Activated CD4-positive, alpha-beta T cell treated with anti-CD3 and anti-CD28 coated beads, Interleukin-2, amount 50 U/mL, for 4 hours (primary cell): ENCODE measurements around the gene MAP2K3.

Source experiments
- DNase-seq, 2 experiments: peaks; one replicate each; pipeline ENCODE4 v3.0.0-alpha.2; 2020

MAP2K3 gene

DNA sequence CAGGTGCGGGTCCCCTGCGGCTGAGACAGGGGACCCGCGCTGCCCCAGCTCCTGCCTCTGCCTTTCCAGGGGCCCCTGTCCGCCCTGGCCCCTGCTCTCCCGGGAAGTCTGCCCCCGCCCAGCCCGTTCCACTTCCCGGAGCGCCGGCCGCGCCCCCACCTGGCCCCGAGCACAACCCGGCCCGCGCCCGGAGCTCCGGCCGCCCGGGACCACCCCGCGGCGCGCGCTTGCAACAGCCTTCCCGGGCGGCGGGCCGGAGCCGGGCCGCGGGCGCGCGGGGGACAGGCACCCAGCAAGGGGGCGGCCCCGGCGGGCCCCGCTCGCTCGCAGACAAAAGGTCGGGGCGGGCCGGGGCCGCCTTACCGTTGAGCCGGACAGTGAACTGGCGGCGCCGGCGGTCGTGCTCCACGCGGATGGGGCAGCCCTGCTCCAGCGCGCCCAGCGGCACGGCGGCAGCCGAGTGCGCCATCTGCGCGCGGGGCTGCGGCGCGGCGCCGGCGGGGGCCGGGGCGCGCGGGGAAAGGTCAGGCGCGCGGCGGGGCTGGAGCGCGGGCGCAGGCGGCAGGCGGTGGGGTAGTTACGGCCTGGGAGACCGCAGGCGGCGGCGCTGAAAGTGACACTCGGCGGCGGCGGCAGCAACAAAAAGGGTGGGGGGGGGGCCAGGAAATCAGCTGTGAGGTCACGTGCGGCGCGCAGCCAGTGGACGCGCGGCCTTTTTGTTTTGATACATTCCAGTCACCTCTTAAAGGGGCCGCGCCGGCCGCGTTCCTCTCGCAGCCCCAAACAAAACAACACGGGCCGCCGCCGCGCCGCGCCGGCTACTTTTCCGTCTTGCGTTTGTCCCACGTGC lies 31.5 kb upstream of the MAP2K3 start, which contains the start of gene NATD1:
NATD1 (minus strand) TSS at position 615 of the 850 bp plus-strand sequence; CDS start at position 469, 146 bp downstream.
- peak; percentile 65 to 66 for DNase-seq

DNA sequence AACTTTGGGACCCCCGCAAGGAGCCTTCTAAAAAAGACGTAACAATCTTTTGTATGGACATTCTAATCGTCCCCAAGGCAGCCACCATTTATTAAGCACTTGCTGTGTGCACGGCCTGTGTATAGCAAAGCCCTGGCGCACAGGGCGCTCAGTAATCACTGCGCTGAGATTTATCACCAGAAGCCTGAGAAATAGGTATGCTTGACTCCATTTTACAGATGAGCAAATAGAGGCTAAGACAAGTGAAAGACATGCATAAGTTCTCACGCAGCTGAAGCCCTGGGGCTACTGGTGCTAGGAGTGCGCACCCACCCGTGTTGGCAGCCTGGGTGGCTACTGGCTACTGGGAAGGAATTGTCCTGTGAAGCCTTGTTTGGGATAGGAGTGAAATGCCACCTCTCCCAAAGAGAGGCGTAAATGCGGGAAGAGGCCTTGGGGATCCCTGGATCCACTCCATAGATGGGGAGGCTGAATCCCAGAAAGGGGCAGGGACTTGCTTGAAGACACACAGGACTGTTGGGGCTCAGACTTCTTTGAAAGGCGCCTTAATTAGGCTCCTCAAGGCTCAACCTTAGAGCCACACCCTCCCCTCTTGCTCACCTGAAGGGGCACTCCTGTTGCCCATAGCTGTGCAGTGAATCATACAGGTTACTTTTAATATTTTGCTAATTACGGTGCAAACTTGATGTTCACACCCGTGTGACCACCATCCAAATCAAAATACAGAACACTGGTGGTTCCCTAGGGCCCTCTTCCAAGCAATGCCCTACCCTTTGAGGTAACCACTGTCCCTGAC lies 30.7 kb upstream of the MAP2K3 start:
- no peak for DNase-seq

DNA sequence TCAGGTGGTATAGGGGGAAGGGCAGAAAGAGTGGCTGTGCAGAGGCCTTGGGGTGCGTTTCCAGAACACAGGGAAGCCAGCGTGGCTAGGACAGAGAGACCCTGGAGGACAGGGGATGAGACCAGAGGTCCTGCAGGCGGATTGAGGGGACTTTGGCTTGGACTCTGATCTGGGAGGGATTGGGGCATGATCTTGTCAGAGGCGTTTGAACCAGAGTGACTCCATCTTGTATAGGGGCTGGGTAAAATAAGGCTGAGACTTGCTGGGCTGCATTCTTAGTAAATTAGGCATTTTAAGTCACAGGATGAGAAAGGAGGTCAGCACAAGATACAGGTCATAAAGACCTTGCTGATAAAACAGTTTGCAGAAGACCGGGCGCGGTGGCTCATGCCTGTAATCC lies 25.9 kb upstream of the MAP2K3 start:
- DNase-seq, result no peak

DNA sequence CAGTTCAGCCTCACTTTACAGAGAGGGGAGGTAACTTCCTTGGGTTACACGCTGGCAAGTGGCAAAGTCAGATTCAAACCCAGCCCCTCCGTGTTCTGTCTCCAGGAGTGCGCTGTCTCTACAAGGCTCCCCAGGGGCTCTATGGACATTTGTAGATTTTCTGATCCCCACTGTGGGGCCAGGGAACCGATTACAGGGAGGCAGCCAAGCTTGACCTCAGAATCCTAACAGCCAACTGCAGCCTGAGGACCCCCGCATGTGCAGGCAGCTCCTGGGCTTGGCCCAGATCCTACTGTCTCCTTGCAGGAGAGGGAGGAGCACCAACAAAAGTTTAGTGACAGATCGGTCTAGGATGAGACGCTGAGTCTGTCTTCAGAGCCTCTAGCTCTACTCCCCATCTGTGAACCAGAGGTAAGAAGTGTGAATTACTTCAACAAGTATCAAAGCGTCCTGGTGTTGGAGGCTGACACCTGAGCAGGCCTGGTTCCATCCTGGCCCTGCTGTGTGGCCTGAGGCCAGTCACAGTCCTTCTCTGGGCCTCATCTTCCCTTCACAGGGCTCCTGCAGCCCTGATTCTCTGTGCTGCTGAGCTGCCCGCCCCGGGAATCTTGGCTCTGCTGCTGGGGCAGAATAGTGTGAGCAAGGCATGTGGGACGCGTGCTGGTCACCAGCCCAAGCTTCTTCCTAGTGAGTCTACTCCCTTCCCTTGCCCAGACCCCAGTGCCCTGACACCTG lies 22.1 kb upstream of the MAP2K3 start:
- no peak for DNase-seq

DNA sequence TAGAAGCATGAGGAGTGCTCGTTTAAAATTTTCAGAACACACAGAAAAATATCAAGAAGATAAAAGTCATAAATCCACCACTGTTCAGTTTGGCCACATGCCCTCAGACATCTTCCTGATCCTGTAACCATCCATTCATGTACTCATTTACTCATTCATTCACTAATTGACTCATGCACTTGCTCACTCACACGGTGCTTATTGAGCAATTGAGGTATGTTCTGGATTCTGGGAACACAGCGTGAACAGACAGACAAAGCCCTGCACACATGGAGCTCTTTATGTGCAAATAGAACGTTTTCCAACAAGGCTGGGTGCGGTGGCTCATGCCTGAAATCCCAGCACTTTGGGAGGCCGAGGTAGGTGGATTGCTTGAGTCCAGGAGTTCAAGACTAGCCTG lies 21.1 kb upstream of the MAP2K3 start:
- no peak for DNase-seq

DNA sequence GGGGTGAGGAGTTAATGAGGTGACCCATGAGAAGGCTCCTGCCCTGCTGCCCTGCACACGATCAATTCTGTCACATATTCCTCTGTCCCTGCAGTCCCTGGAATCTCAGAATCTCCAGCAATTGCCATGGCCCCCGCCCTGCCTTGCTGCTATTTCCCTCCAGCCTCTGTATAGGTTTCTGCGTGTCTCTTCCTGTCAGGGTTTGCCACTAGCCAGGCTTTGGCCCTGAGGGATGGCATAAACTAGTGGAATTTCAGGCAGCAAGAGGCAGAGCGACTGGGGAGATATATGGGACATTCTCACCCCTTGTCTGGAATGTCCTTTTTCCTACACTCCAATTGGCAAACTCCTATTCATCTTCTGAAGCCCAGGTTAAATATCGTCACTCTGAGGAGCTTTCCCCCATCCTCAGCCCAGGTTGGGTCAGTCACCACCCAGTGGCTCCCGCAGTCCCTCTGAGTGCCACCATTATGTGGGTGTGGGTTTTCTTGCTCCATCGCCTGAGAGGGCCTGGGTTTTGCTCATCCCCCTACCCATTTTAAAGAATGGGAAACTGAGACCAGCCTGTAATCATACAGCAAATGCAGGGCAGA lies 15.8 kb upstream of the MAP2K3 start:
- DNase-seq, result no peak

DNA sequence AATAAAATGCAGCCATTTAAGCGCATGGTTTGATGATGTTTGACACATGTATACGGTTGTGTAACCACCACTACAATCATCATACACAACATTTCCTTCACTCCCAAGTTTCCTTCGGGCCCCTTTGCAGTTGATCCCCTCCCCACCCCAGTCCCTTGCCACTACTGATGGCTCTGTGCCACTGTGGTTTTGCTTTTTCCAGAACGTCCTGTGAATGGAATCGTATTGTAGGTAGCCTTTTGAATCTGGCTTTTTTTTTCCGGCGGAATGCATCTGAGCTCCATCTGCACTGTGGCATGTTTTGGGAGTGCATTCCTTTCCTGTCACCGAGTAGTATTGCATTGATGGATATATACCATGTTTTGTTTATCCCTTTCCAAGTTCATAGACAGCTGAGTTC lies 15.1 kb upstream of the MAP2K3 start:
- DNase-seq, result no peak

DNA sequence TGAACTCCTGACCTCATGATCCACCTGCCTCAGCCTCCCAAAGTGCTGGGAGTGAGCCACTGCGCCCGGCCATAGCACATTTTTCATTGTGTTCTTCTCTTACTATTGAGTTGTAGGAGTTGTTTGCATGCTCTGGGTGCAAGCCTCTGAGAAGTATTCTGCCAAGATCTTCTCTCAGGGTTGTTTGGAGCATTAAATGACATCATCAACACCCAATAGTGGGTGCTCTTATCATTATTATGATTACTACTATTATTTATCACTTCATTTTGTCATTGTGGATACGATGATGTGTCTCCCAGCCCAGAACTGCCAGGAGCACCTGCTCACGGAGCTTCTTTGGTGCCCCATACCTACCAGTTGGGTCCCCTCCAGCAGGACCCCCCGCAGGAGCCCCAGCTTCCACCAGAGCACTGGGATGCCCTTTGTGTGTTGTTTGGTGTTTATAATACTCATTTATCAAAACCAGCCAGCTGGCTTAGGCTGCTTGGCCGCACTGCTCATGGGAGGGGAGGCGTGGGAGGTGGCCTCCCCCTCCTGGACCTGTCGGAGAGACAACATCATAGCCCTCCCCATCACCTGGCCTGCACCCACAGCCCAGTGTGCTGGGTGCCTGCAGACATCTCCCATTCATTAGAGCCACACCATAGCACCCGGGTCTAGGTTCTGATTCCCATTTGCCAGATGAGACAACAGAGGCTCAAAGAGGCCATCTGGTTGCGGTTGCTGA lies 12.9 kb upstream of the MAP2K3 start:
- no peak for DNase-seq

DNA sequence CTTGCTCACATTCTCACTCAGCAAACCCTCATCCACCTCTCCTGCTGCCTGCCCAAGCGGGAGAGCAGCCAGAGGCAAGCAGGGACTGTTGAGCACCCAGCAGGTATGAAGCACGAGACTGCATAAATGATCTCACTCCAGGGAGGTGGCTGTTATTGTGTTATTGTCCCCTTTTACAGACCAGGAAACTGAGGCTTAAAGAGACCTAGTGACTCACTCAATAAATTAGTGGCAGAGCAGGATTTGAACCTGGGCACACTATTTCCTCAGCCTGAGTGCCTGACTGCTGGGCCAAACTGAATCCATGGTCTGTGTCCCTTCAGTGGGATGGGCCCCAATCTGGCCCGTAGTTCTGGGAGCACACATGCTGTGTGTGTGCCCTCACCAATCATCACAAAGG lies 12.3 kb upstream of the MAP2K3 start:
- no peak for DNase-seq

DNA sequence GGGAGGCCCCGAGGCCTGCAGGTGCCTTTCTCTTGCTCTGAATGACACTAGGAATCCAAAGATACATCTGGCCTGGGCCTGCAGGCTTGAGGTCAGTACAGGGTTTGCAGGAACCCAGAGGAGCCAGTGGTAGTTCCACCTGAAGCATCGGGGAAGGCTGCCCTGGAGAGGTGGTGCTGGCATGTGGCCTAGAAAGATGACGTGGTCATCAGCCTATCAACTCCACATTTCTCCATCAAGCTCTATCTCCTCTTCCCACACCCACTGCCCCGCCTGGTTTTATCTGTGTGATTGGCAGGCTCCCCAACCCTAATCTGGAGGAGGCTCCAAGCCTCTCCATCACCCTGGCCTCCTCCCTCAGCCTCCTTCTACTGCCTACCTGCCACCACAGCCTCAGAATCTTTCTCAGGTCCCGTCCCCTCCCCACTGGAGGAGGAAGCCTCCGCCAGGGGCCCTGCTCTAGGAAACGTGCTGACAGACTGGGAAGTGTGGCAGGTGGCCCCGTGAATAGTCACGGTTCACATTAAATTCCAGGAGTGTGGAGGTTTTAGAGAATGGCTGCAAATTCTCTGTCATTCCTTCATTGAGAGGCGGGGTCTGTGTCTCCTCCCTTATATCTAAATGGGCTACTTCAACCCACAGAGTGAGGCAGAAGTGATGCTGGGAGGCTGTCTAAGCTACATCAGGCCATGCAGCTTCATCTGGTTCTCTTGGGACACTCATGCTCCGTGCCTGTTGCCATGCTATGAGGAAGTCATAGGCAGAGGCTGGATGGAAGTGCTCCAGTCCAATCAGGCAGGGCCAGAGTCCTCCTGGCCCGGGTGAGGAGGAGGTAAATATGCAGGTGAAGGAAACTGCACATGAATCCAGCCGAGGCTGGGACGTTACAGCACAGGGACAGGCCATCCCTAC lies 11.4 kb upstream of the MAP2K3 start:
- DNase-seq, result no peak

DNA sequence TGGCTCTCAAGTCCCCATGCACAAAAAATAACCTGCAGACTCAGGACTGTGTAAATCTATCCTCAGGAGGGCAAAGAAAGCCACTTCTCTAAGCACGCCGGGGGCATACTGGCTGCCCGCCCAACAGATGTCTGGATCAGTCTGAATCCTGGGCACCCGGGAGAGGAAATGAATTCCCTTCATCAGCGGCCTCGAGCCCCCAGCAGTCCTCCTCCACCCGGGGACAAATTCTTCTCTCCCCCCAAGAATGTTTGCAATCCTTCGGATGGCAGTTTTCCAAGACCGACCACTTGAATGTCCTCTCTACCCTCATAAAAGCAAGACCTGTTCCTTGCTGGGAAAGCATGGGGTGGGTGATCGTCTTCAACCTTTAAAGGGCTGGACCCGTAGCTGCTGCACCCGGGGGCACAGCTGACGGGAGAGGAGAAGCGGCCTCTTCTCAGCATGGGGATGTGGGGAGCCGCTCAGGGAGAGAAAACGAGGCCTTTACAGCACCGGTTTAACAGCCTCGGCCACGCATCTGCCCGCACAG lies 9.4 kb upstream of the MAP2K3 start:
- no peak for DNase-seq

DNA sequence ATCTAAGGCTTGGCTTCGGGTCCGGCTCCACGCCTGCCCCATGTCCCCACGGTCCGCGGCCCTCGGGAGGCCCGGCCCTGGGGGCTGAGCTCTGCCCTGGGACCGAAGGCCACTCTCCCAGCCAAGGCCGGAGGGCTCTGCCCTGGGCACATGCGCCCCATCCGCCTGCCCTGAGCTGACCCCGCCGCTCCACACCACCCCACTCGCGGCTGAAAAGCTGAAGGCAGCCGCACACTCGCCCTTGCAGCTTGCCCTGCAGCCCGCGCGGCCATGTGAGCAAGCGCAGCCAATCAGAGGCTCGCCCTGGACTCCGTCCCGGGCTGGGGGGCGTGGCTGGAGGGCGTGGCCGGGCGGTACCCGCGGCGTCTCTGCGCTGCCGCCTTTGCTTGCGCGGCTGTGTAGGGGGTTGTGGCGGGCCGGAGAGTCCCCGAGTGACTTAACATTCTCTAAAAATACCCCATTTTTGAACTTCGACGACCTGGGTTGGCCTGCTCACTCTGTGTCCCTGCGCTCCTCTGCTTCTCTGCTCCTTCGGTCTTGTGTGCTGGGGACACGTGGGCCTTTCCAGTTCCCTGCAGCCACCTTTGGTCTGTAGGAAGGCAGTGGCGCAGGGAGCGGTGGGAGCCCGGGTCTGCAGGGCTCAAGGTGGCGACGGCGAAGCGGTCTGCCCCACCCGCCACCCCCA lies 8.8 kb upstream of the MAP2K3 start:
- DNase-seq, result peak; percentile 94

DNA sequence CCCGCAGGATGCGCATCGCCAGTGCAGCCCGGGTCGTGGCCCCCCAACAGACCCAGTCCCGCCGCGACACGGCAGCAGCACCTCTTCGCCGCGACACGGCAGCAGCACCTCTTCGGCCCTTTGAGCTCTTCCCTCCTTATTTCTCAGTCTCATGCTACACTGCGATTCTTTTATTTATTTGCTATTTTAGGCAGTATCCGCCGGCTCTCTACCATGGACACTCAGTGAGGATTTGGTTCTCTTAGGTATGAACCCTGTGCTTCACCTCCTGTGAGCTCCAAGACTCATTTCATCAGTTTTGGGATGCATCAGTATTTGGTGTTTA lies 8.3 kb upstream of the MAP2K3 start:
- DNase-seq, result no peak

DNA sequence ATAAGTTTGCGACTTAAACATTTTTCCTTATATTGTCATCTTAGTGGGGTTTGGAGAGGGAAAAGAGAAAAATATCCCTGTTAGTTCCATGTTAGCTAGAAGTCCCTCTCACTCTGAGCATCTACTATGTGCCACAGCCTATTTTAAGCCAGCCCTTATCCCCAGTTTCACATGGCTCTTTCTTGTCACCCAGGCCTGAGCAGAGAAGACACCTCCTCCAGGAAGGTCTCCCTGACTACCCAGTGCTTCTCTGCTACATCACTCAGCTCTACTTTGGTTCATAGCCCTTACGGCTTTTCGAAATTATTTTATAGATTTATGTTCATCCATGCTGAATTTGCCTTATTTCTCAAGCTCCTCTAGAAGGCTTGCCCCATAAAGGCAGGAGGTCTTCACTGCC lies 7.2 kb upstream of the MAP2K3 start:
- DNase-seq, result no peak

DNA sequence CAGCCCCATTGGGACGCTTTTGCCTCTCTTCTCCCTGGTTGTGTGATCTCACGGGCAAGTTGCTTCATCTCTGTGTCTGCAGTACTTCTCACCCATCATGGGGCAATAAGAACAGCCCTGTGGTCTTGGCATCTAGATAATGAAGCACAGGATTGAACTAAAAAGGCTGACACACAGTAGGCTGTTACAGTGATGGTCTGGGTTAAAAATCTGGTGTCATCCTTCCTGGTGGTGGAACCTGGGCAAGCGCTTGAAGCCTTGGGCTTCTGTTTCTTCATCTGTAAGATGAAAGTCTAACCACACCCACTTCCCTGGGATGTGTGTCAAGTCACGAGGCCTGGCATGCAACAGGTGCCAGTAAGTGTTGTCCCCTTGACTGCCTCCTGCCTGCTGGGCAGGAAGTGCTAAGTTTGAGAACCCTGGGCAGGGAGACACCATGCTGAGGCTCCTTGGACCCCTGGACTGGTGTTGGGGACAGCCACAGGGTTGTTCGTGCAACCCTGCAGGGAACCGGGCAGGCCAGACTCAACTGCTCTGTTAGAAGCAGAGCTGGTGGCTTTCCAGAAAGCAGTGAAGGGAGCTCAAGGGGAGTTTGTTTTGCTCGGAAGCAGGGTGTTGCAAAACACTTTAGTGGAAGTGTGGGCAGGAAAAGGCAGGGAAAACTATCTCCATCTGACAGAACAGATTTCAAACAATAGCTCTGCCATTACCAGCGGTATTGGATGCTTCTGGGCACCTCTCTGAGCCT lies 5.9 kb upstream of the MAP2K3 start:
- no peak for DNase-seq

DNA sequence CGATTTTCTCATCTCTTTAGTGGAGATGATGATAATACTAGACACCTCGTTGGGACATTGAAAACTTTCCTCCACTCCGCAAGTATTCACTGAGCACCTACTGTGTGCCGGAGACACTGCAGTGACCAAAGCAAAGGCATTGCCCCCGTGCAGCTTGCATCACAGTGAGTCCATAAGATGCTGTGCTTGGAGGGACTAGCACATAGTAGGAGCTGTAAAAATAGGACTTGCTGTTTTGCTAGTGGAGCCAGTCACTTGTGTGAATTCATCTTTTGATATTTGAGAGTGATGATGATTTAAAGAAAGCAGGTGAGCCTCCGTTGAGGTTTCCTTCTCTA lies 5.3 kb upstream of the MAP2K3 start:
- no peak for DNase-seq

DNA sequence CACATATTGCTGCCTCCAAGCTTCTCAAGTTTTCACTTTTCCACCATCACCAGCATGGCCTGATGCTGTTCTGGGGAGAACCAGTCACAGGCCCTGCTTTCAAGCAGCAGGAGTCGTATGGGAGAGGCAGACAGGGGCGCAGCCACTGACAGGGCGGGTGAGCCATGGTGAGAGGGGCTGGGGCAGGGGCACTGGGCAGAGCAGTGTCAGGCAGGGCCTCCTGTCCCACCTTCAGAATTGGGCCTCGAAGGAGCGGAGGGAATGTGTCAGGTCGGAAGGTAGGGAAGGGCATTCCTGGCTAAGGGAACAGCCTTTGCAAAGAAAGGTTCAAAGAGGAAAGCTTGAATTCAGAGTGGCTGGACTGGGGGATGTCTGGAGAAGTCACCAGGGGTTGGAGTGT lies 4.9 kb upstream of the MAP2K3 start:
- no peak for DNase-seq

DNA sequence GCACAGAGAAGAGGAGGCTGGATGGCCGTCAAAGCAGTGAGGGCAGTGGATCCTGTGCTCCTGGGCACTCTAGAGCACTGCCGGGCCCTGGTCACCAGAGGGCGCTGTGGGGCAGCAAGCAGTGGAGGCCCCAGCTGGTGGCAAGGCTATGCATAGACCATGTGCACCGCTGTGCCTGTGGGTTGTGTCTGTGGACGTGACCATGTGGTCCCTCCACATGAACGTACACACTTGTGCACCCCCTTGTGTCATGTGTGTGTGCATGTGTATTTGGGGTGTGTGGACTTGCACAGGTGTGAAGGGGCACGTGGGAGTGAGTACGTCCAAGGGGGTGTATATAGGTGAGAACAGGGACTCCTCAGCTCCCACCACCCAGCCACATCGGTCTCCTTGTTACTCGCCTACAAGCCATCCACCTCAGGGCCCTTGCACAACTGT lies 4.4 kb upstream of the MAP2K3 start:
- peak; percentile 88 to 89 for DNase-seq

DNA sequence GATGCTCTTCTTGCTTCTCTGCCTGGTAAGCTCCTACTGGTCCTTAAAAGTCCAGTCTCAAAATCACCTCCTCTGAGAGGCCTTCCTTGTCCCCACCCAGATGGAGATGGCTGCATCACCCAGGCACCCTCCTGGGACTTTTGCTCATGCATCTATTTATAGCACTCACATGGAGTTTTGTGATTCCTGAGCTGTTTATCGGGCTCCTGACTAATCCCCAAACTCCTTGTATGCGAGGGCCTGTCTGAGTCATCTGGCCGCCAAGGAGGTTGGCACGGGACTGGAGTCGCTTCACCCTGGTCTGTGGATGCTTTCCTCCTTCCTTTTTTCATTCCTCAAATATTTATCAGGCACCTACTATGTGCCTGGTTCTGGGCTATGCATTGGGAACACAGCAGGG lies 2.3 kb upstream of the MAP2K3 start:
- no peak for DNase-seq

DNA sequence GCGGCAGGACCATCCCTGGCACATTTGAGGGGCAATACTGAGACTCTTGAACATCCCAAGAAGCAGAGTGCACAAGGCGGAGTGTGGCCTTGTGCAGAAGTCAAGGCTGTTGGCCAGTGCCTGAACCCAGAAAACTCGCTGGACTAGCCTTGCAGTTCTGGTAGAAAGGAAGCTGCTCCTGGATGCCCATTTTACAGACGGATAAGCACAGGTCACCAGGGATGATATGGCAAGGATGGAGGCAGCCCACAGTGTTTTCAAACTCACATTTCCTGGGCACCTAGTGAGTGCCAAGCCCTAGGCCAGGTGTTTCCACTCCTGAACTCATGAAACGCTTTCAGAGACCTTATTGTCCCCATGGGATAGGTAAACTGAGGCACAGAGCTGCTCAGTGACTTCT lies 1.7 kb upstream of the MAP2K3 start:
- DNase-seq, result no peak
